Activated T-cell treated with anti-CD3 and anti-CD28 coated beads, Interleukin-2, amount 50 U/mL, for 72 hours (primary cell): ENCODE measurements around the gene RPGRIP1. TPM values are rescaled to one million over a fixed set of nuclear protein-coding genes. Genes with fewer than 3 reads are reported as not detected.
A peak's percentile ranks its signal among the peaks of the same experiment; 100 is the strongest.

Source experiments
- ATAC-seq, 2 donors: fragments of 150-1000 bp; cut with Tn5 transposase; replicated peaks in 1 of 2; 2 replicates each; pipeline ENCODE4 v1.10.0; 2021; ENCODE audit warnings: moderate library complexity in 2 of 2, mild to moderate bottlenecking in 1 of 2
- DNase-seq, 2 donors: peaks; one replicate each; pipeline ENCODE4 v3.0.0; 2021 to 2022; ENCODE audit warnings: mixed read lengths in 1 of 2
- H3K27ac Mint-ChIP-seq: one replicate; pipeline ENCODE4 v1.8.0; 2022; ENCODE audit warnings: mild to moderate bottlenecking, moderate library complexity, mixed read lengths
- H3K27me3 Mint-ChIP-seq: one replicate; pipeline ENCODE4 v1.8.0; 2022; ENCODE audit warnings: low read depth, mixed read lengths
- H3K36me3 Mint-ChIP-seq, 2 donors: one replicate each; pipeline ENCODE4 v1.8.0; 2022; ENCODE audit warnings: mixed read lengths in 2 of 2, mild to moderate bottlenecking in 1 of 2; ENCODE audit not compliant: insufficient read depth in 2 of 2
- H3K4me1 Mint-ChIP-seq: one replicate; pipeline ENCODE4 v1.8.0; 2022; ENCODE audit warnings: low read depth, mixed read lengths
- H3K4me3 Mint-ChIP-seq, 2 donors: one replicate each; pipeline ENCODE4 v1.8.0; 2022; ENCODE audit warnings: mild to moderate bottlenecking in 2 of 2, mixed read lengths in 2 of 2, moderate library complexity in 2 of 2
- H3K9me3 Mint-ChIP-seq, 2 donors: one replicate each; pipeline ENCODE4 v1.8.0; 2022; ENCODE audit warnings: mixed read lengths in 2 of 2
- total RNA-seq, 2 donors: library from RNA; stranded (reverse); gene quantifications; one replicate each; pipeline ENCODE4 v1.2.3, GENCODE V29; 2022

Gene RPGRIP1
- not detected for total RNA-seq

DNA sequence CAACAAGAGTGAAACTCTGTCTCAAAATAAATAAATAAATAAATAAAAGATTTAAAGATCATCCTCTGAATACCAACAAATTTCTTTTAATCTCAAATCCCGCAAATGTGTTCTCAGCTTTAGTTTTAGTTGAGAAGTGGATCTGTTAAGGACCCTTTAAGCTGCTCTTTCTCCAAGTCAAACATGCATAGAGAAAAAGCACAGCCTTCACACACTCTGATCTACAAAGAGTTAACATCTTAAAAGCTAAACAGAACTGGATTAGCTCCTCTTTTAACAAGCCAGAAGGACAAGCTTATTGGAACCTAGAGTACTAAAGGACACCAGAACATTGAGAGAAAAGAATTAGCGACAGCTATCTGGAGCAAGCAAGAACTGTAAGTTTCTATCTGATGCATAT lies at the start of gene RPGRIP1:
RPGRIP1 (plus strand) TSS at position 301 of the 400 bp plus-strand sequence. CDS start 7,894 bp downstream, outside the sequence.
- H3K36me3 Mint-ChIP-seq = no peaks in the 10 kb centered on the region
- ATAC-seq (no peak), DNase-seq (no peak)
- no peaks in the 10 kb centered on the region for H3K9me3 Mint-ChIP-seq
- H3K4me1 Mint-ChIP-seq = no peaks in the 10 kb centered on the region
- no peak within 1 kb of the TSS for H3K27ac Mint-ChIP-seq
- no peak within 1 kb of the TSS for H3K4me3 Mint-ChIP-seq
- peaks cover 6% of the 10 kb centered on the region for H3K27me3 Mint-ChIP-seq

GRCh38 chr14:21231020-21231652 lies 48.7 kb upstream of the RPGRIP1 start:
- peak overlapping the region; percentile 93 for H3K27ac Mint-ChIP-seq
- DNase-seq = peak in 1 of 2 donors; percentile 14
- peaks cover 21 to 69% of the 10 kb centered on the region in 2 donors for H3K36me3 Mint-ChIP-seq
- peaks cover 88% of the 10 kb centered on the region for H3K4me1 Mint-ChIP-seq
- H3K27me3 Mint-ChIP-seq = no peaks in the 10 kb centered on the region
- ATAC-seq = peak; percentile 38 to 41
- no peaks in the 10 kb centered on the region for H3K9me3 Mint-ChIP-seq
- H3K4me3 Mint-ChIP-seq = peak overlapping the region; percentile 59 to 81

DNA sequence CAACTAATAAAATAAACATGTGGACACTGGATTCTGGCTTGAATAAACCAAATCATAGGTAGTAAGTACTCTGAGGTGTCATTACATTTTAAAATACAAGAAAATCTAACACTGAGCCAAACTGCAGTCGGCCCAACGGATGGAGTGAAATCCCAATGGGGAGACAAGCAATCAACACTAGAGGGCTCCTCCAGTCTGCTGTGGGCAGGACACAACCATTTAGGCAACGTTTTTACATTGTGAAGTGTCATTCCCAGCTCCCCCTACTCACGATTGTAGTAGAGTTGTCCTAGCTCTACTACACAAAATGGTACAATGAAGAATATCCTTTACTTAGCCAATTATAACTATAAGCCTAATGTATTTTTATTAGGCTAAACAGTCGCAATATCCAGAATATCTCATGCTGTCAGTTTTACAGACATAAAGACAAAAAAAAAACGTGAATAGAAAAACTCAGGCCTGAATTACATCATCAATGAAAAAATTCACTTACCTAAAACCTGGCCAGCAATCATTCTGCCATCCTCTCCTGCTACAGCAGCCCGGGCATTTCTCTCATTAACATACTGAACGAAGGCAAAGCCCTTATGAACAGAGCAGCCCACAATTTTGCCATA lies 46.3 kb upstream of the RPGRIP1 start:
- H3K4me1 Mint-ChIP-seq = peaks cover 90% of the 10 kb centered on the region
- peak overlapping the region; percentile 93 for H3K27ac Mint-ChIP-seq
- H3K4me3 Mint-ChIP-seq = peak overlapping the region; percentile 10 to 79
- H3K27me3 Mint-ChIP-seq = no peaks in the 10 kb centered on the region
- DNase-seq (no peak), ATAC-seq (no peak)
- no peaks in the 10 kb centered on the region for H3K9me3 Mint-ChIP-seq
- H3K36me3 Mint-ChIP-seq = peaks cover 17 to 58% of the 10 kb centered on the region in 2 donors

DNA sequence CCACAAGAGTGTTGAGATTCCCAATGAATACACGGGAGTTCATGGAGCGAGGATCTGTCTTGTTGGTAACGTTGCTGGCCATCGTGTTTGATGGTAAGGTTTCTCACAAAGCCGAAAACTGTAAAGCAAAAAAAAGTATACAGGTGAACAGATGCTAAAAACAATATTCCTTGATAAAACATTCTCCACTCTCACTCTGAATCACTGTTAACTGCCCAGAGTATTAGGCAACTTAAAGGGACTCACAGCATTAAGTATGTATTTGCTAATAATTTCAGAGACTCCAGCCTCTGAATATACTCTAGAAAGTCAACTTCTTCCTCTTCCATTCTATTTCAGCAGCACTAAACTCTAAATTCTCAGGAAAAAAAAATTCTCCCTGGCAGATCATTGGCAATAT lies 45.8 kb upstream of the RPGRIP1 start:
- DNase-seq (no peak), ATAC-seq (no peak)
- Mint-ChIP-seq H3K36me3 (peaks cover 17 to 60% of the 10 kb centered on the region in 2 donors), H3K4me1 (peaks cover 96% of the 10 kb centered on the region), H3K27ac (peak overlapping the region; percentile 93), H3K27me3 (no peaks in the 10 kb centered on the region), H3K4me3 (peak overlapping the region in 1 of 2 donors; percentile 79), H3K9me3 (no peaks in the 10 kb centered on the region)

DNA sequence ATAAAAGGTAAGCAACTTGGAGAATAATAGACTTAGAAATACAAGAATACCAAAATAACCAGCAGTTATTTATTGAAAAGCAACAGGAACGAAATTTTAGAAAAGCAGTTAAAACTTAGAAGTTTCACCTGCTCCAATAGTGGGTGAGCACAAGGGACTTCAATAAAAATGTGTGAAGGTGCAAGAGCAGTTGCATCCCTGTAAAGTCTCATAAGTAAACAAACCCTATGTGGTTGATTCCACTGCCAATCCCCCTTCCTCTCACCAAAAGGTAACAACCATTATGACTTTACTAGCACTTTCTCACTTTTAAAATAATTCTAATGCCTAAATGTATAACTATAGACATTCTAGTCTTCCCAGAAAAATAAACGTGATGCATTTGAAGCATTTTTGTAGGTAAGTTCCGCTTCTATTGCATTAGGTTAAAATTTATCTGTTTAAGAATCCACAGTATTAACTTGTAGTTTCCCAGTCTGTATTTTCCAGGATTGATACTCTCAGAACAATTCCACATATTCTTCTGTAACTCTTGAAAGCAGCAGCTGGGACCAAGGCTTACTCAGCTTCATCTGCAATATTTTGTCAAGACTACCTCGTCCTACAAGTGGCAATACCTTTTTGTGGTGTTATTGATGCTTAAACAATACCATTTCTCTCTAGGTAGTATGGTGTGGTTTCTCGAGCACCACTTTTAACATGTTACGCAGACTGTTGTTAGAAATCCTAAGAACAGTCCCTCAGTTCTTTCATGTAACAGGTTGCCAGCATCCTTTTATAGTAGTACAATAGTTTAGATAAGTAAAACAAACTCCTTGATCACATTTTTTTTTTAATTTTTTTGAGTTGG lies 42.7 kb upstream of the RPGRIP1 start:
- Mint-ChIP-seq H3K4me1 (peaks cover 92% of the 10 kb centered on the region), H3K27me3 (no peaks in the 10 kb centered on the region), H3K36me3 (peaks cover 7 to 52% of the 10 kb centered on the region in 2 donors), H3K9me3 (no peaks in the 10 kb centered on the region), H3K4me3 (peak overlapping the region in 1 of 2 donors; percentile 52), H3K27ac (peak overlapping the region; percentile 74)
- no peak for DNase-seq
- ATAC-seq = no peak

DNA sequence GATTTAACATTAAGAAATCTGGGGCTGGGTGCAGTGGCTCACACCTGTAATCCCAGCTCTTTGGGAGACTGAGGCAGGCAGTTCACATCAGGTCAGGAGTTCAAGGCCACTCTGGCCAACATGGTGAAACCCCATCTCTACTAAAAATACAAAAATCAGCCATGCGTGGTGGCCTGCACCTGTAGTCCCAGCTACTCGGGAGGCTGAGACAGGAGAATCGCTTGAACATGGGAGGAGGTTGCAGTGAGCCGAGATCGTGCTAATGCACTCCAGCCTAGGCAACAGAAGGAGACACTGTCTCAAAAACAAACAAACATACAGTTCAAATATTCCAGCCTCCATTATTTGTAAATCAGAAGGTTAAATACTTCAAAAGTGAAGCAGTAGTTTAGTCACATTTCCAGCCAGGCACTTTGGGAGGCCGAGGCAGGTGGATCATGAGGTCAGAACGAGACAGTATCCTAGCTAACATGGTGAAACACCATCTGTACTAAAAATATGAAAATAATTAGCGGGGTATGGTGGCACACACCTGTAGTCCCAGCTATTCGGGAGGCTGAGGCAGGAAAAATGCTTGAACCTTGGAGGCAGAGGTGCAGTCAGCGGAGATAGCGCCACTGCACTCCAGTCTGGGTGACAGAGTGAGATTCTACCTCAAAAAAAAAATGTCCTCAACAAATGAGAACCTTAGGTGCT lies 40.9 kb upstream of the RPGRIP1 start:
- Mint-ChIP-seq H3K9me3 (no peaks in the 10 kb centered on the region), H3K4me3 (peak overlapping the region in 1 of 2 donors; percentile 18), H3K4me1 (peaks cover 90% of the 10 kb centered on the region), H3K27ac (peak overlapping the region; percentile 19), H3K36me3 (peaks cover 7 to 53% of the 10 kb centered on the region in 2 donors), H3K27me3 (no peaks in the 10 kb centered on the region)
- DNase-seq (no peak), ATAC-seq (no peak)

- no peaks in the 10 kb centered on the region for H3K9me3 Mint-ChIP-seq
- H3K4me3 Mint-ChIP-seq = no peak overlapping the region
- peaks cover 7 to 52% of the 10 kb centered on the region in 2 donors for H3K36me3 Mint-ChIP-seq
- no peak overlapping the region for H3K27ac Mint-ChIP-seq
- peaks cover 86% of the 10 kb centered on the region for H3K4me1 Mint-ChIP-seq
- ATAC-seq = no peak
- no peaks in the 10 kb centered on the region for H3K27me3 Mint-ChIP-seq
- no peak for DNase-seq
Measured at GRCh38 chr14:21240417-21240816, 39.5 kb upstream of the RPGRIP1 start.

DNA sequence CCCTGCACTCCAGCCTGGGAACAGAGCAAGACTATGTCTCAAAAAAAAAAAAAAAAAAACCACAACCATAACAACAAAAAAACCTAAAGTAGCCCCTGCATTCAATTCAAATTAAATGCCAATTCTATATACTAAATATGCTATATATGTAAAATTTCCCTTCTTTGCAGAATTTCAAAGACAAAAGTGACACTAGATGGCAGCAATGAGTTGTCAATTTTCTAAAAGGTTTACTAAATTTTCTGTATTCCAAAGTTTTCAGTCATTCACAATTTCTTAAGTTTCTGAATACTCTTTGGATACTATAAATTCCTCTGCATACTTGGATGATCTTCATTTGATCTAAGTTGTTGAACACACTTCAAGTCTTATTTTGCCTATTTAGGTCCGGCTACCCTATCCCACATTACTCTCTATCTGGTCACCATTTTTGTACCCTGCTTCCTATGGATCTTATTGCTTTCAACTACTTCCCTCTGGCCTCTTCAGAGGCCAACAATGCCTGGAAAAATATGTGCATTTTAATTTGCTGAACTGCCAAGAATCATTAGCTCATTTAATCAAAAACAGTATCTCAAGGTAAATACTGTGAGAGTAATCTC lies 38.6 kb upstream of the RPGRIP1 start:
- Mint-ChIP-seq H3K4me1 (peaks cover 87% of the 10 kb centered on the region), H3K36me3 (peaks cover 7 to 55% of the 10 kb centered on the region in 2 donors), H3K27me3 (no peaks in the 10 kb centered on the region), H3K27ac (peak overlapping the region; percentile 32), H3K9me3 (no peaks in the 10 kb centered on the region), H3K4me3 (peak overlapping the region in 1 of 2 donors; percentile 8)
- no peak for ATAC-seq
- DNase-seq = no peak

DNA sequence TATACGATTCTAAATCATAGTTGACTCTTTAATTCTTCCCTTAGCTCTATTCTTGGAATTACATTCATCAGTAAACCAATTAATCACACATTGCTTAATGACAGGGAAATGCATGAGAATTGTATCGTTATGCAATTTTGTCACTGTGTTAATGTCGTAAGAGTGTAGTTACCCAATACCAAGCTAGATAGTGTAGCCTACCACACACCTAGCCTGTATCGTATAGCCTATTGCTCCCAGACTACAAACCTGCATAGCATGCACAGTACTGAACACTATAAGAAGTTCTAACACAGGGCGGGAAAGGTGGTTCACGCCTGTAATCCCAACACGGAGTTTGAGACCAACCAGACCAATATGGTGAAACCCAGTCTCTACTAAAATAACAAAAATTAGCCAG lies 35.3 kb upstream of the RPGRIP1 start:
- ATAC-seq = peak; percentile 14 to 35
- peak overlapping the region in 1 of 2 donors; percentile 49 for H3K4me3 Mint-ChIP-seq
- H3K27ac Mint-ChIP-seq = peak overlapping the region; percentile 73
- no peak for DNase-seq
- no peaks in the 10 kb centered on the region for H3K27me3 Mint-ChIP-seq
- peaks cover 11 to 64% of the 10 kb centered on the region in 2 donors for H3K36me3 Mint-ChIP-seq
- peaks cover 85% of the 10 kb centered on the region for H3K4me1 Mint-ChIP-seq
- H3K9me3 Mint-ChIP-seq = no peaks in the 10 kb centered on the region

DNA sequence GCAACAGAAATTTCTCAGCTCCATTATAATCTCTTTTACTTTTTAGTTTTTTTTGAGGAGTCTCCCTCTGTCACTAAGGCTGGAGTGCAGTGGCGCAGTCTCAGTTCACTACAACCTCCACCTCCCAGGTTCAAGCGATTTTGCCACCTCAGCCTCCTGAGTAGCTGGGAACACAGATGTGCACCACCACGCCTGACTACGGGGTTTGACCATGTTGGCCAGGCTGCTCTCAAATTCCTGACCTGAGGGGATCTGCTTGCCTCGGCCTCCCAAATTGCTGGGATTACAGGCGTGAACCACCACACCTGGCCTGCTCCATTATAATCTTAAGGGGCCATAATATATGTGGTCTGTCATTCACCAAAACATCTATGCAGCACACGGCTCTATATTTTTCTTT lies 34.1 kb upstream of the RPGRIP1 start:
- Mint-ChIP-seq H3K4me1 (peaks cover 89% of the 10 kb centered on the region), H3K9me3 (no peaks in the 10 kb centered on the region), H3K36me3 (peaks cover 12 to 73% of the 10 kb centered on the region in 2 donors), H3K27me3 (no peaks in the 10 kb centered on the region), H3K27ac (no peak overlapping the region), H3K4me3 (no peak overlapping the region)
- DNase-seq (no peak), ATAC-seq (no peak)

DNA sequence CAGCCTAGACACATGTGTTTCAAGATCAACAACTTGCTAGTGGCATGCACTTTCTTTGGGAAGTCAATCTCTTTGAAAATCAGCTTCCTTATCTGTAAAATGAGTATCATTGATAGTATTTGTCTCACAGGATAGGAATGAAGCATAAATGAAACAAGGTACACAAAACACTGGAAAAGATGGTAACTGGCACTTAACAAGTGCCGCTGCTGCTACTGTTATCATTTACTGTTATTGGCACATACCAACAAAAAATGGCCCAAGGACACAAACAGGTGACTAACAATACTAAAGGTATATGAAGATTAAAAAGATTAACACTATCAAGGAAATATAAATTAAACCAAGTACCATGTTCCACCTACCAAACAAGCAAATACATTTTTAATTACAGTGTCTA lies 31.5 kb upstream of the RPGRIP1 start:
- no peak for ATAC-seq
- Mint-ChIP-seq H3K27me3 (no peaks in the 10 kb centered on the region), H3K4me3 (peak overlapping the region in 1 of 2 donors; percentile 10), H3K4me1 (peaks cover 90% of the 10 kb centered on the region), H3K9me3 (no peaks in the 10 kb centered on the region), H3K36me3 (peaks cover 12 to 77% of the 10 kb centered on the region in 2 donors), H3K27ac (peak overlapping the region; percentile 72)
- no peak for DNase-seq

- Mint-ChIP-seq H3K36me3 (peaks cover 12 to 81% of the 10 kb centered on the region in 2 donors), H3K27ac (peak overlapping the region; percentile 72), H3K27me3 (no peaks in the 10 kb centered on the region), H3K4me3 (peak overlapping the region in 1 of 2 donors; percentile 10), H3K4me1 (peaks cover 94% of the 10 kb centered on the region), H3K9me3 (no peaks in the 10 kb centered on the region)
- no peak for ATAC-seq
- no peak for DNase-seq
Measured at GRCh38 chr14:21248739-21249411, 31.0 kb upstream of the RPGRIP1 start.
